ENCODE results near the gene PROC.

Gene PROC

DNA sequence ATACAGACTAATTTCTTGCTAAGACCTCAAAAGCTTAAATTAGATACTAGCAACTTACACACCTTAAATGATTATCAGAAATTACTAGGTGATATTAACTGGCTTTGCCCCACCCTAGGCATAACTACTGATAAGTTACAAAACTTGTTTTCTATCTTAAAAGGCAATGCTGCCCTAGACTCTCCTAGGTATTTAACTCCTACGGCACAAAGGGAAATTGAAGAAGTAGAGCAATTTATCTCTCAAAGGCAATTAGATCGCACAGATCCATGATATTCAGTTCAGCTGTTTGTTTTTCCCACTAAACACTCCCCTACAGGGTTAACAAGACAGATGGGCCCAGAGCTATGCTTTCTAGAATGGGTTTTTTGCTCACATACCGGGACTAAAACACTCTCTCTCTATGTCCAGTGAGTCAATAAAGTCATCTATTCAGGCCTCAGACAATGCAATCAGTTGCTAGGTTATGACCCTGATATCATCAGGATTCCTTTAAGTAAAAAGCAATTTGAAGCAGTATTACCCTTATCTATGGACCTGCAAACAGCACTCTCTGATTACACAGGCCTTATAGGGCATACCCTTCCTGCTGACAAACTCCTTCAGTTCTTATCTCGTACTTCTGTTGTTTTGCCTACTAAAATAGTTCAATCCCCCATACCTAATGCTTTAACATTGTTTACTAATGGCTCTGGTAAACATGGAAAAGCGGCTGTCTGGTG is 44.7 kb upstream of the PROC start:
- Histone ChIP-seq H3F3A (ENCODE audit: insufficient read depth) (no peaks in the 10 kb centered on the region), H3K4me3 (ENCODE audit: insufficient read depth, low read length, poor library complexity, severe bottlenecking) (no peak overlapping the region), H2AFZ (ENCODE audit: low read depth, low read length, severe bottlenecking) (no peak overlapping the region), H3K36me3 (ENCODE audit: low read length) (peaks cover 11% of the 10 kb centered on the region), H3K27me3 (ENCODE audit: low read length) (no peaks in the 10 kb centered on the region), H3K9me2 (replicated peaks; ENCODE audit: insufficient read depth, low read length) (no peaks in the 10 kb centered on the region), H3K27ac (ENCODE audit: low read depth, low read length) (no peak overlapping the region), H3K4me2 (ENCODE audit: low read depth, low read length, poor library complexity, severe bottlenecking) (no peak overlapping the region), H3K9me3 (ENCODE audit: insufficient read depth, low read length) (peaks cover 10% of the 10 kb centered on the region; the same call in 1 of the 2 replicates), H4K20me1 (ENCODE audit: low read depth, low read length) (no peaks in the 10 kb centered on the region), H3K9ac (ENCODE audit: low read length) (no peak overlapping the region), H3K79me2 (ENCODE audit: insufficient read depth, low read length) (peaks cover 93% of the 10 kb centered on the region)
- TF ChIP-seq, protein P1, sequence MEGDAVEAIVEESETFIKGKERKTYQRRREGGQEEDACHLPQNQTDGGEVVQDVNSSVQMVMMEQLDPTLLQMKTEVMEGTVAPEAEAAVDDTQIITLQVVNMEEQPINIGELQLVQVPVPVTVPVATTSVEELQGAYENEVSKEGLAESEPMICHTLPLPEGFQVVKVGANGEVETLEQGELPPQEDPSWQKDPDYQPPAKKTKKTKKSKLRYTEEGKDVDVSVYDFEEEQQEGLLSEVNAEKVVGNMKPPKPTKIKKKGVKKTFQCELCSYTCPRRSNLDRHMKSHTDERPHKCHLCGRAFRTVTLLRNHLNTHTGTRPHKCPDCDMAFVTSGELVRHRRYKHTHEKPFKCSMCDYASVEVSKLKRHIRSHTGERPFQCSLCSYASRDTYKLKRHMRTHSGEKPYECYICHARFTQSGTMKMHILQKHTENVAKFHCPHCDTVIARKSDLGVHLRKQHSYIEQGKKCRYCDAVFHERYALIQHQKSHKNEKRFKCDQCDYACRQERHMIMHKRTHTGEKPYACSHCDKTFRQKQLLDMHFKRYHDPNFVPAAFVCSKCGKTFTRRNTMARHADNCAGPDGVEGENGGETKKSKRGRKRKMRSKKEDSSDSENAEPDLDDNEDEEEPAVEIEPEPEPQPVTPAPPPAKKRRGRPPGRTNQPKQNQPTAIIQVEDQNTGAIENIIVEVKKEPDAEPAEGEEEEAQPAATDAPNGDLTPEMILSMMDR (IDR thresholded peaks at IDR 0.05; ENCODE audit: insufficient read depth, low read length, poor library complexity, severe bottlenecking) = no peak
- no peak for TF ChIP-seq EZH2phosphoT487 (conservative IDR thresholded peaks at IDR 0.05; ENCODE audit: low read length)

DNA sequence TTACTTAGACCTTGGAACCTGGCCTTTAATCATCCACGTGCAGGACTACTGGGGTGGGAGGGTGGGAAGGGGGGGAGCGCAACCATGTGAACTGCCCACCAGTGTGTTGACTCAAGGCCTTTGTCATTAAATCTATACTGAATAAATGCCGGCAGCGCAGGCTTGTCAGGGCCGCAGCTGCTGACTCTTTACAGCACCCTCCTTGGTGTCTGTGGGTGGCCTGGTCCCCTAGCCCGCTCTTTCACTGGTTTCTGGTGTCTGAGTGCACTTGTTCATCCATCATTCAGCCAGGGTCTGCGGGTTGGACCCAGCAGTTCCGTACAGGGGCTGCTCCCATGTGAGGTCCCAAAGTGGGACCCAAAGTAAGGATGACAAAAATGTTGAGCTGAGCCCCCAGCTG is 42.0 kb upstream of the PROC start:
- no peak for TF ChIP-seq EZH2phosphoT487 (conservative IDR thresholded peaks at IDR 0.05; ENCODE audit: low read length)
- H3K4me3 ChIP-seq (ENCODE audit: insufficient read depth, low read length, poor library complexity, severe bottlenecking) = no peak overlapping the region

DNA sequence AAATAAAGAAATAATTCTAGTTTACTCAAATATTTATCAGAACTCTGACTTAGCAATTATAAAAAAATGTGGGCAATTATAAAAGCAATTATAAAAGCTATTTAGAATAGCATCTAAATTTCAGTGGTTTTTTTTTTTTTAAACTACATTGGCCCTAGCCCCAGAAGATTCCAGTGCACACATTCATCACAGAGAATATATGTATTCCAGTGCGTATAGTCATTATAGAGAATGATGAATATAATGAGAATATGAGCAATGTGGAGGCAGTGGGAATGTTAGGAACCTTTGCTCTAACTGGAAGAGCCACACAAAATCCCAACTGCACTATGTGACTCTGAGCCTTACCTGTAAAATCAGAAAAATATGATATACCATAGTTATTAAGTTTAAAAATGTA is 41.0 kb upstream of the PROC start:
- Histone ChIP-seq H3F3A (ENCODE audit: insufficient read depth) (no peaks in the 10 kb centered on the region), H3K9me3 (ENCODE audit: insufficient read depth, low read length) (peaks cover 6% of the 10 kb centered on the region; the same call in 1 of the 2 replicates), H3K27me3 (ENCODE audit: low read length) (no peaks in the 10 kb centered on the region), H4K20me1 (ENCODE audit: low read depth, low read length) (no peaks in the 10 kb centered on the region; the same call in 1 of the 2 replicates), H3K27ac (ENCODE audit: low read depth, low read length) (no peak overlapping the region), H3K9me2 (replicated peaks; ENCODE audit: insufficient read depth, low read length) (no peaks in the 10 kb centered on the region), H3K36me3 (ENCODE audit: low read length) (peaks cover 11% of the 10 kb centered on the region), H3K4me3 (ENCODE audit: insufficient read depth, low read length, poor library complexity, severe bottlenecking) (no peak overlapping the region), H3K4me2 (ENCODE audit: low read depth, low read length, poor library complexity, severe bottlenecking) (no peak overlapping the region), H2AFZ (ENCODE audit: low read depth, low read length, severe bottlenecking) (no peak overlapping the region), H3K9ac (ENCODE audit: low read length) (no peak overlapping the region), H3K79me2 (ENCODE audit: insufficient read depth, low read length) (peaks cover 94% of the 10 kb centered on the region)
- TF ChIP-seq EZH2phosphoT487 (conservative IDR thresholded peaks at IDR 0.05; ENCODE audit: low read length) = no peak

More for the DNA sequence above, 42.0 kb upstream of the PROC start:
- H4K20me1 ChIP-seq (ENCODE audit: low read depth, low read length) = no peaks in the 10 kb centered on the region; the same call in 1 of the 2 replicates
- no peak overlapping the region for H3K4me2 ChIP-seq (ENCODE audit: low read depth, low read length, poor library complexity, severe bottlenecking)
- no peaks in the 10 kb centered on the region for H3K27me3 ChIP-seq (ENCODE audit: low read length)
- H3K27ac ChIP-seq (ENCODE audit: low read depth, low read length) = no peak overlapping the region
- no peaks in the 10 kb centered on the region for H3F3A ChIP-seq (ENCODE audit: insufficient read depth)
- no peak overlapping the region for H3K9ac ChIP-seq (ENCODE audit: low read length)
- H3K36me3 ChIP-seq (ENCODE audit: low read length) = peaks cover 11% of the 10 kb centered on the region
- no peak overlapping the region for H2AFZ ChIP-seq (ENCODE audit: low read depth, low read length, severe bottlenecking)
- H3K79me2 ChIP-seq (ENCODE audit: insufficient read depth, low read length) = peaks cover 94% of the 10 kb centered on the region
- no peaks in the 10 kb centered on the region for H3K9me2 ChIP-seq (replicated peaks; ENCODE audit: insufficient read depth, low read length)
- H3K9me3 ChIP-seq (ENCODE audit: insufficient read depth, low read length) = peaks cover 6% of the 10 kb centered on the region; the same call in 1 of the 2 replicates

DNA sequence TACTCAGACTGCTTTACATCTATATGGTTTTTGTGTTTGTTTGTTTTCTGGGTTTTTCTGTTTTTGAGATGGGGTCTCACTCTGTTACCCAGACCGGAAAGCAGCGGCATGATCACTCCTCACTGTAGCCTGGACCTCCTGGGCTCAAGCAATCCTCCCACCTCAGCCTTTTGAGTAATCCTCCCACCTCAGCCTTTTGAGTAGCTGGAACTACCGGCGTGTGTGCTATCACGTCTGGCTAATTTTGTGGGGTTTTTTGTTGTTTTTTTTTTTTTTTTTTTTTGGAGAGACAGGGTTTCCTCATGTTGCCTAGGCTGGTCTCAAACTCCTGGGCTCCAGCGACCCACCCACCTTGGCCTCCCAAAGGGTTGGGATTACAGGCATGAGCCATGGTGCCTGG is 39.5 kb upstream of the PROC start:
- no peak overlapping the region for H2AFZ ChIP-seq (ENCODE audit: low read depth, low read length, severe bottlenecking)
- no peak overlapping the region for H3K4me2 ChIP-seq (ENCODE audit: low read depth, low read length, poor library complexity, severe bottlenecking)
- H3K4me3 ChIP-seq (ENCODE audit: insufficient read depth, low read length, poor library complexity, severe bottlenecking) = no peak overlapping the region
- no peaks in the 10 kb centered on the region for H3F3A ChIP-seq (ENCODE audit: insufficient read depth)
- no peak overlapping the region for H3K9ac ChIP-seq (ENCODE audit: low read length)
- H3K79me2 ChIP-seq (ENCODE audit: insufficient read depth, low read length) = peaks cover 94% of the 10 kb centered on the region
- TF ChIP-seq, protein P1 (IDR thresholded peaks at IDR 0.05; ENCODE audit: insufficient read depth, low read length, poor library complexity, severe bottlenecking) = no peak
- no peak for TF ChIP-seq EZH2phosphoT487 (conservative IDR thresholded peaks at IDR 0.05; ENCODE audit: low read length)
- no peaks in the 10 kb centered on the region; the same call in 1 of the 2 replicates for H4K20me1 ChIP-seq (ENCODE audit: low read depth, low read length)
- no peaks in the 10 kb centered on the region for H3K9me2 ChIP-seq (replicated peaks; ENCODE audit: insufficient read depth, low read length)
- peaks cover 6% of the 10 kb centered on the region; the same call in 1 of the 2 replicates for H3K9me3 ChIP-seq (ENCODE audit: insufficient read depth, low read length)
- H3K27ac ChIP-seq (ENCODE audit: low read depth, low read length) = no peak overlapping the region
- H3K27me3 ChIP-seq (ENCODE audit: low read length) = no peaks in the 10 kb centered on the region
- peaks cover 11% of the 10 kb centered on the region for H3K36me3 ChIP-seq (ENCODE audit: low read length)

Data from SU-DHL-6 (cell line).